Measurements from ENCODE around the gene ATL2. TPM values are rescaled to one million over a fixed set of nuclear protein-coding genes. Genes with fewer than 3 reads are reported as not detected.
"Not testable (repeated sequence)": the region's sequence is repeated elsewhere in the genome, so short reads cannot be mapped to it uniquely, and the experiment has no call there.

ATL2 gene
- total RNA-seq, 1 donor from 2014 or later: 45.8 TPM

DNA sequence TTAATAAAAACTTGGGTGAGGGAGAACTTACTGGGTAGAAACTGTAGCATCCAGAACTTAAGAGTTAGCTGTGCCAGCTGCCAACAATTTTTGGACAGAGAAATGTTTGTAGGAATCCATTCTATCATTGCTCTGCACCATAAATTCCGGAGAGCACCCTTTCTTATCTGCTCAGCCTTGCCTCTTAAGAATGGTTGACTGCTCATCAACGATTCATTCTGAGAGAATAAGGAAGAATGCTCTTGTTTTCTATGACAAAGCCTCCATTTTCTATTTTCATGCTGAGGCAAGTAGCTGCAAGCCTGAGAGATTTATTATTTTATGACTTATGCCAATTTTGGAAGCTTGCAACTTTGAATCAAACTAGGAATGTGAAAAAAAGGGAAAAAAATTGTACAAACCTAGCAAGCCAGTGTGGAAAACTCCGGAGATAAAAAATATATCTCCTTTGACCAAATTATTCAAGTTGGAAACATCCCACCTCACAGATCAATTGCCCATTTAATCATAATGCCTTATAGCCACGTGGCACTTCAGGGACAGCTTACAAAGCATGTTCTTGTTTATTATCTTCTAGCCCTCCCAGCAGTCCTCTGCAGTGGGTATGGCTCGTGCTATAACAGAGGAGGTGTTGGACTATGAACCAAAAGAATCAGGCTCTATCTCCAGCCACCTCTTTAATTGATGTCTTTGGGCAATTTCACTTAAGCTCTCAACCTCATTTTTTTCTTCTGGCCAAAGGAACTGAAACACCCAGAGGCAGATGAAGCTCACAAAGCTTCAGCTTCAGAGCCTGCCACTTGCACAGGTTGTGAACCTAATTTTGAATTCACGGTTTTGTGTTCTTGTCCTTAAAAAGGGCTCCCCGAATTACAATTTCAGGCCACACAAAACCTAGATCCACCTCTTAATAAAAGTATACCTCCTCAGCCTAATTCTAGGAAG, 40.9 kb upstream of the ATL2 start:
- H3K9me3 Mint-ChIP-seq (ENCODE audit: unreplicated experiment): peaks cover 7% of the 10 kb centered on the region
- no peak for DNase-seq (ENCODE audit: extremely low spot score, unreplicated experiment)
- peaks cover 1% of the 10 kb centered on the region for H3K36me3 Mint-ChIP-seq (ENCODE audit: unreplicated experiment)
- peaks cover 27% of the 10 kb centered on the region for H3K27me3 Mint-ChIP-seq (ENCODE audit: unreplicated experiment)
- TF ChIP-seq CTCF (IDR thresholded peaks at IDR 0.05): no peak
- H3K4me1 Mint-ChIP-seq (ENCODE audit: unreplicated experiment): peaks cover 3% of the 10 kb centered on the region
- no peak overlapping the region for H3K4me3 Mint-ChIP-seq (ENCODE audit: unreplicated experiment)
- no peak overlapping the region for H3K27ac Mint-ChIP-seq (ENCODE audit: unreplicated experiment)

DNA sequence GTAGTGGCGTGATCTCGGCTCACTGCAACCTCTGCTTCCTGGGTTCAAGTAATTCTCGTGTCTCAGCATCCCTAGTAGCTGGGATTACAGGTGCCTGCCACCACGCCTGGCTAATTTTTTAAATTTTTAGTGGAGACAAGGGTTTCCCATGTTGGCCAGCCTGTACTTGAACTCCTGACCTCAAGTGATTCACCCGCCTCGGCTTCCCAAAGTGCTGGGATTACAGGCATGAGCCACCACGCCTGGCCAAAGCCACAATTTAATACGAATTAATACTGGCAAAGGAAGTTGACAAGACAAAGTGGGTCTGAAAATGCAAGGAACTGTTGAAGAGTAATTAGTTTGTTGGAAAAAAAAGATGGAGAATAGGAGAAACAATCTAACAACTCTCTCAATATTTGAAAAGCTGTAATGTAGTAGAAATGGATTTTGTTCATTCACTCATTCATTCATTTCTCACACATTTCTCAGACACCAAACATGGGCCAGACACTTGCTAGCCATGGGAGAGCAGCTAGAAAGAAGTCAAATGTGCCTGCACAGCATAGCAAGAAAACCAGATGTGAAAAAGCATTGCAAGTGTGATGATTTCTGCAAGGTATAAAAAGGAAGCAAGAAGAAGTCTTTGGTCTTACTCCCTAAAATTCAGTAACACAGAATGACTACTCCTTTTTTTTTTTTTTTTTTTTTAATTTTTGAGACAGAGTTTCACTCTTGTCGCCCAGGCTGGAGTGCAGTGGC, 39.4 kb upstream of the ATL2 start:
- Mint-ChIP-seq H3K36me3 (ENCODE audit: unreplicated experiment) (peaks cover 1% of the 10 kb centered on the region), H3K4me1 (ENCODE audit: unreplicated experiment) (peaks cover 3% of the 10 kb centered on the region), H3K9me3 (ENCODE audit: unreplicated experiment) (peaks cover 15% of the 10 kb centered on the region), H3K4me3 (ENCODE audit: unreplicated experiment) (no peak overlapping the region), H3K27ac (ENCODE audit: unreplicated experiment) (no peak overlapping the region), H3K27me3 (ENCODE audit: unreplicated experiment) (peaks cover 27% of the 10 kb centered on the region)
- no peak for TF ChIP-seq CTCF (IDR thresholded peaks at IDR 0.05)
- DNase-seq (ENCODE audit: extremely low spot score, unreplicated experiment): no peak

- no peak overlapping the region for H3K4me3 Mint-ChIP-seq (ENCODE audit: unreplicated experiment)
- peaks cover 24% of the 10 kb centered on the region for H3K27me3 Mint-ChIP-seq (ENCODE audit: unreplicated experiment)
- H3K36me3 Mint-ChIP-seq (ENCODE audit: unreplicated experiment): peaks cover 1% of the 10 kb centered on the region
- H3K27ac Mint-ChIP-seq (ENCODE audit: unreplicated experiment): no peak overlapping the region
- no peak for TF ChIP-seq CTCF (IDR thresholded peaks at IDR 0.05)
- peaks cover 3% of the 10 kb centered on the region for H3K4me1 Mint-ChIP-seq (ENCODE audit: unreplicated experiment)
- DNase-seq (ENCODE audit: extremely low spot score, unreplicated experiment): no peak
- H3K9me3 Mint-ChIP-seq (ENCODE audit: unreplicated experiment): peaks cover 15% of the 10 kb centered on the region
Measured at GRCh38 chr2:38415728-38416291, 38.7 kb upstream of the ATL2 start.

- Mint-ChIP-seq H3K4me3 (ENCODE audit: unreplicated experiment) (no peak overlapping the region), H3K9me3 (ENCODE audit: unreplicated experiment) (peaks cover 15% of the 10 kb centered on the region), H3K36me3 (ENCODE audit: unreplicated experiment) (peaks cover 1% of the 10 kb centered on the region), H3K4me1 (ENCODE audit: unreplicated experiment) (peaks cover 3% of the 10 kb centered on the region), H3K27ac (ENCODE audit: unreplicated experiment) (no peak overlapping the region), H3K27me3 (ENCODE audit: unreplicated experiment) (peaks cover 24% of the 10 kb centered on the region)
- no peak for DNase-seq (ENCODE audit: extremely low spot score, unreplicated experiment)
- no peak for TF ChIP-seq CTCF (IDR thresholded peaks at IDR 0.05)
Measured at GRCh38 chr2:38415023-38415422, 38.0 kb upstream of the ATL2 start.

DNA sequence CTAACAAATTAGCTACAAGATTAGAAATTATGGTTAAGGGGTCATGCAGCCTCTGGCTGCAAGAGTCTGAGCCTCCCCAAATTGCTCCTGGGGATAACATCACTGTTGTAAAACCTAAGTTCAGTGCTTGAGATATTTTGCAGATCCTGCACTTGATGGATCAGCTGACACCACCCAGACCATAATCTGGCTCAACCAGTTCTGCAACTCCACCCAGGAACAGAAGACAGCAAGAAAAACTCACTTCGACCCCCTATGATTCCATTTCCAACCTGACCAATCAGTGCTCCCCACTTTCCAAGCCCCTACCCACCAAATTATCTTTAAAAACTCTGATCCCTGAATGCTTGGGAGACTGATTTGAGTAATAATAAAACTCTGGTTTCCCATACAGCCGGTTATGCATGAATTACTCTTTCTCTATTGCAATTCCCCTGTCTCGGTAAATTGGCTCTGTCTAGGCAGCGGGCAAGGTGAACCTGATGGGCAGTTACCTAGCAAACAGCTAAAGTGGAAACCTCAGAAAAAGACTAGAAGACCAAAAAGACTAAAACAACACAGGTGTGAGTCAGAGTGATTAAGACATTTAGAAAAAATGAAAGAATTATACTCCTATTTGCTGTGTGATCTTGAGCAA, 35.3 kb upstream of the ATL2 start:
- not testable (repeated sequence) for H3K4me1 Mint-ChIP-seq (ENCODE audit: unreplicated experiment); H3K4me3 Mint-ChIP-seq (ENCODE audit: unreplicated experiment); H3K27ac Mint-ChIP-seq (ENCODE audit: unreplicated experiment); H3K27me3 Mint-ChIP-seq (ENCODE audit: unreplicated experiment); DNase-seq (ENCODE audit: extremely low spot score, unreplicated experiment); H3K36me3 Mint-ChIP-seq (ENCODE audit: unreplicated experiment)
- H3K9me3 Mint-ChIP-seq (ENCODE audit: unreplicated experiment): peaks cover 15% of the 10 kb centered on the region

Data from osteocyte (in vitro differentiated cells).